ENCODE measurements around the gene MS4A6E. TPM values are rescaled to one million over a fixed set of nuclear protein-coding genes. Genes with fewer than 3 reads are reported as not detected.

MS4A6E gene
- total and polyA plus RNA-seq, 2 of the 8 experiments (the other 6 are each of a cell fraction or from before 2014, with no cell fraction given), result not detected

- TF ChIP-seq CHD7 (IDR thresholded peaks at IDR 0.05; ENCODE audit: insufficient replicate concordance, low read length) (no peak), HDAC2 (IDR thresholded peaks at IDR 0.05; ENCODE audit: borderline replicate concordance in 1 of 2, low read depth in 2 of 2, low read length in 2 of 2) (no peak), KDM5A (IDR thresholded peaks at IDR 0.05; ENCODE audit: low read length) (no peak), ATF2 (IDR thresholded peaks at IDR 0.05; ENCODE audit: low read length) (no peak), JUND (IDR thresholded peaks at IDR 0.05; ENCODE audit: low read length) (no peak), TCF12 (IDR thresholded peaks at IDR 0.05; ENCODE audit: low read depth, low read length) (no peak), SUZ12 (IDR thresholded peaks at IDR 0.05; ENCODE audit: low read length) (no peak)
Observed at GRCh38 chr11:60328460-60328859, 1.4 kb downstream of the MS4A6E start (continued).

Measured in H1 (cell line).